Cortex of kidney (tissue), 1 donor: Measurements from ENCODE around the gene INHBE.
"Not testable (repeated sequence)": the region's sequence is repeated elsewhere in the genome, so short reads cannot be mapped to it uniquely, and the experiment has no call there.

Experiments used
- DNase-seq: peaks from one replicate; lab custom pipeline; 2025; lab: John Stamatoyannopoulos, UW

INHBE gene

GRCh38 chr12:57498132-57498502 is 43.0 kb downstream of the INHBE start:
- no peak for DNase-seq

- no peak for DNase-seq
These were observed 43.5 kb downstream of the INHBE start for GRCh38 chr12:57498571-57498970.

- DNase-seq: no peak
These were observed 45.1 kb downstream of the INHBE start for GRCh38 chr12:57500213-57500612.

GRCh38 chr12:57502311-57502969 is 47.3 kb downstream of the INHBE start:
- not testable (repeated sequence) for DNase-seq

GRCh38 chr12:57506541-57506940 is 51.4 kb downstream of the INHBE start:
- DNase-seq: not testable (repeated sequence)
